ENCODE measurements around the gene RPS19BP1. TPM values are rescaled to one million over a fixed set of nuclear protein-coding genes. Genes with fewer than 3 reads are reported as not detected.

RPS19BP1 gene, protein sequence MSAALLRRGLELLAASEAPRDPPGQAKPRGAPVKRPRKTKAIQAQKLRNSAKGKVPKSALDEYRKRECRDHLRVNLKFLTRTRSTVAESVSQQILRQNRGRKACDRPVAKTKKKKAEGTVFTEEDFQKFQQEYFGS
- total RNA-seq: 85.7 and 97.7 TPM in 2 replicates

DNA sequence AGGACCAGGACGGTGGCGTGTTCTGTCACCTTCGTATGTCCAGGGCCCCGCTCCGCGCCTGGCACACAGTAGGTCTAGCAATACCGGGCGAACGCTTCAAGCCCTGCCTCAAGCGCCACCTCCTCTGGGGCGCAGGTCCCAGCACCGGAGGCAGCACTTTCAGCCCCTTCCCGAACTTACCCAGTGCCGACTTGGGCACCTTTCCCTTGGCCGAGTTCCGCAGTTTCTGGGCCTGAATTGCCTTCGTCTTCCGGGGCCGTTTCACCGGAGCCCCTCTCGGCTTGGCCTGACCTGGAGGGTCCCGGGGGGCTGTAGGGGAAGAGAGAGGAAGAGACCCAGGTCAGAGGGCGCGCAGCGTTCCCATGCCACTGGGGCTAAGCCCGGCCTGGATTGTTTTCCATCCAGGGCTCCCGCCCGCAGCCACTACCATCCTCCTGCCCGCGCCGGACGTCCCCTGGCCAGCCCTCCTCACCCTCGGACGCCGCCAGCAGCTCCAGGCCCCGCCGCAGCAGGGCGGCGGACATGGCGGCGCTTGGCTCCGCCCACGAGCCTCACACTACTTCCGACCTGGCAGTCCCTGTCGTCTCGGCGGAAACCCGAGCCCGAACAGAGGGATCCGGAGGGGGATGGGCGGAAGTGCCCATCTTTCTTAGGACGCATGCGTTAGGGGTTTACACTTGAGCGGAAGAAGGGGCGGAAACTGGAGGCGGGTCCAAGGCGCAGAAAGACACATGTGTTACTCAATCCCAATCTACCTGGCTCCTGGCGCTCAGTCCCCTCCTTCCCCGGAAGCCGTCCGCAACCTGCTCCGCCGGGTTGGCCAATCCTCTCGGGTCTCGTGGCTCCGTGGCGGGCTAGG is at the start of gene RPS19BP1:
TSS of gene RPS19BP1 (minus strand) at position 534 of the 859 bp plus-strand sequence. CDS start at position 524, 10 bp downstream.

DNA sequence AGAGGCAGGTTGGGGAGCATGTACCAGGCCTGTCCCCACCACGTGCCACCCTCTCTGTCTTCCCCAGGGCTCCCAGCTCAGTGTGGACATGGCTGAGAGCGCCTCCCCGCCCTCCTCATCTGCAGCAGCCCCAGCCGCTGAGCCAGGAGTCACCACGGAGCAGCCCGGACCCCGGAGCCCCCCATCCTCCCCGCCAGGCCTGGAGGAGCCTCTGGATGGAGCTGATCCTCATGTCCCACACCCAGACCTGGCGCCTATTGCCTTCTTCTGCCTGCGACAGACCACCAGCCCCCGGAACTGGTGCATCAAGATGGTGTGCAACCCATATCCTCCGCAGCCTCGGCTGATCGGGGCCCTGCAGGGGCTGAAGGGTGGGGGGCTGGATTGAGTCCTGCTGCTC is 38.1 kb upstream of the RPS19BP1 start, which contains the start of gene CACNA1I:
TSS of gene CACNA1I (plus strand) at position 89 of the 400 bp plus-strand sequence. CDS start at position 89, 0 bp downstream.

DNA sequence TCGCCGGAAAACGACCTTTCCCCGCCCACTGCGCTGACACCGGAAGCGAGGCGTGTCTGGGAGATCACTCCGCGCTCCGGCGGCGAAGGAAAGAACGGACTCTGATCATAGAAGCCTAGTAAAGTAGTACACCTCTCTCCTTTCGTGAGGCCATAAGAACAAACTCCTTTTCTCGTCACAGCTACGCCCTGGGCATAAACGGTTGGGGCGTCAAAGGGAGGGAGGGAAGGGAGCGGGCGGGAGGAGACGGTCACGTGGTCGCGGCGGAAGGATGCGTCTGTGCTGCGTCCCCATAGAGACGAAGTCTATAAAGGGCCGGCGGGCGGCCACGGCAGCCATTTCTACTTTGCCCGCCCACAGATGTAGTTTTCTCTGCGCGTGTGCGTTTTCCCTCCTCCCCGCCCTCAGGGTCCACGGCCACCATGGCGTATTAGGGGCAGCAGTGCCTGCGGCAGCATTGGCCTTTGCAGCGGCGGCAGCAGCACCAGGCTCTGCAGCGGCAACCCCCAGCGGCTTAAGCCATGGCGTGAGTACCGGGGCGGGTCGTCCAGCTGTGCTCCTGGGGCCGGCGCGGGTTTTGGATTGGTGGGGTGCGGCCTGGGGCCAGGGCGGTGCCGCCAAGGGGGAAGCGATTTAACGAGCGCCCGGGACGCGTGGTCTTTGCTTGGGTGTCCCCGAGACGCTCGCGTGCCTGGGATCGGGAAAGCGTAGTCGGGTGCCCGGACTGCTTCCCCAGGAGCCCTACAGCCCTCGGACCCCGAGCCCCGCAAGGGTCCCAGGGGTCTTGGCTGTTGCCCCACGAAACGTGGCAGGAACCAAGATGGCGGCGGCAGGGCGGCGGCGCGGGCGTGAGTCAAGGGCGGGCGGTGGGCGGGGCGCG is 12.1 kb downstream of the RPS19BP1 start, which contains the start of gene ATF4:
TSS of gene ATF4 (plus strand) at position 337 of the 880 bp plus-strand sequence. CDS start 884 bp downstream, outside the sequence.

DNA sequence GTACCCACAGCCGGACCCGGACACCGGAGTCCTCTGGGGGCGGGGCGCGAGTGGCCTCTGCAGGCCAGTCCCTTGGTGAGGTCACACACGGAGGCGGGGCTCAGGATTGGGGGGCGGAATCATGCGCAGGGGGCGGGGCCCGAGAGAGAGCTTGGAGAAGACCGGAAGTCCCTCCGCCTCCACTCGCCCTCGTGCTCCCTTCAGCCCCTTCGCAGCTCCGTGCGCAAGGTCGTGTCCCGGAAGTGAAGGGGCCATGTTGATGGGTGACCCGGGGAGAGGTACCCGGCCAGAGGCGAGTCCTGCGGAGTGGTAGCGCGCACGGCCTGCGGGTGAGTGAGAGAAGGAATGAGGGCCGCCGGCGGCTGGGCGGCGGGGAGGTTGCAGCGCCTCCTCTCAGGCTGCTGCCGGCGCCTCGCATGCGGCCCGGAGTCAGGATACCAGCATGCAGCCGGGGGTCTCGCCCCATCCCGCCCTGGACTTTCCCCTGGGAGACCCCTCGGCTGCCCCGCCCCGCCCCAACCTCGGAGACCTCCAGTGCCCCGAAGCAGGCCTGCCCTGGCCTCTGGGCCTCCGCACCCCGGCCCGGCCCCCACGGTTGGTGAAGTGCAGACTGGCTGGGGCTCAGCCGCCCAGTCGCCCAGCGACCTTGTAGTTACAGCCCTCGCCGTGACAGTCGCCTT is 30.3 kb downstream of the RPS19BP1 start, which contains the start of gene MIEF1:
TSS of gene MIEF1 (plus strand) at position 182 of the 680 bp plus-strand sequence. CDS start 9,005 bp downstream, outside the sequence.

Other genes starting within 250 kb of the RPS19BP1 start
- gene RPL3, start 213.1 kb downstream of the RPS19BP1 start, total RNA-seq: 2,377 and 2,569 TPM in 2 replicates
- gene SYNGR1, start 182.8 kb downstream of the RPS19BP1 start, total RNA-seq: 13.0 and 17.8 TPM in 2 replicates
- 13.7 and 14.7 TPM in 2 replicates for gene TAB1, start 133.0 kb downstream of the RPS19BP1 start, total RNA-seq
- 1.8 and 3.2 TPM in 2 replicates for gene MGAT3, start 75.7 kb downstream of the RPS19BP1 start, total RNA-seq
- 21.8 and 23.0 TPM in 2 replicates for gene MIEF1, start 30.5 kb downstream of the RPS19BP1 start, total RNA-seq
- 460 and 552 TPM in 2 replicates for gene ATF4, start 12.2 kb downstream of the RPS19BP1 start, total RNA-seq
- gene CACNA1I, start 38.0 kb upstream of the RPS19BP1 start, total RNA-seq: not detected in 2 replicates